HG02642 (cell line): ENCODE measurements around the gene PACS2.

Experiments
- ATAC-seq: cut with Tn5 transposase; IDR thresholded peaks from one replicate; pipeline ENCODE4 v1.9.1; 2021; ENCODE audit warnings: mild to moderate bottlenecking; ENCODE audit not compliant: unreplicated experiment, poor library complexity

The PACS2 gene

GRCh38 chr14:105395538-105395854, 80.9 kb downstream of the PACS2 start:
- ATAC-seq = no peak

- no peak for ATAC-seq
Measured at GRCh38 chr14:105397350-105397931, 82.9 kb downstream of the PACS2 start.

GRCh38 chr14:105398044-105398725, 83.6 kb downstream of the PACS2 start, which contains the start of gene TEX22:
TEX22 (plus strand) TSS chr14:105398538; CDS start chr14:105399341, 803 bp downstream.
- peak; percentile 80 for ATAC-seq

GRCh38 chr14:105398726-105399465, 84.3 kb downstream of the PACS2 start:
- ATAC-seq = peak; percentile 42

- no peak for ATAC-seq
Measured at GRCh38 chr14:105399466-105399775, 84.9 kb downstream of the PACS2 start.

GRCh38 chr14:105400016-105400415, 85.5 kb downstream of the PACS2 start:
- no peak for ATAC-seq

- ATAC-seq = no peak
Measured at GRCh38 chr14:105401699-105402098, 87.2 kb downstream of the PACS2 start.

GRCh38 chr14:105408592-105408991, 94.0 kb downstream of the PACS2 start:
- no peak for ATAC-seq

- no peak for ATAC-seq
Measured at GRCh38 chr14:105409364-105409763, 94.8 kb downstream of the PACS2 start.

GRCh38 chr14:105410642-105411016, 96.1 kb downstream of the PACS2 start:
- ATAC-seq = no peak

- ATAC-seq = no peak
Measured at GRCh38 chr14:105411017-105411941, 96.7 kb downstream of the PACS2 start.

- no peak for ATAC-seq
Measured at GRCh38 chr14:105411985-105412770, 97.6 kb downstream of the PACS2 start.

- ATAC-seq = no peak
Measured at GRCh38 chr14:105412771-105413543, 98.4 kb downstream of the PACS2 start.

GRCh38 chr14:105413544-105413886, 99.0 kb downstream of the PACS2 start:
- ATAC-seq = no peak

- no peak for ATAC-seq
Measured at GRCh38 chr14:105414456-105415371, 100.2 kb downstream of the PACS2 start.

- no peak for ATAC-seq
Measured at GRCh38 chr14:105415481-105416428, 101.2 kb downstream of the PACS2 start.

- no peak for ATAC-seq
Measured at GRCh38 chr14:105416671-105417070, 102.1 kb downstream of the PACS2 start.
